ENCODE data around the gene KAZN. TPM values are rescaled to one million over a fixed set of nuclear protein-coding genes. Genes with fewer than 3 reads are reported as not detected.

Gene KAZN
- polyA plus RNA-seq, 3 donors: 35.5 to 42.8 (median 41.2) TPM

DNA sequence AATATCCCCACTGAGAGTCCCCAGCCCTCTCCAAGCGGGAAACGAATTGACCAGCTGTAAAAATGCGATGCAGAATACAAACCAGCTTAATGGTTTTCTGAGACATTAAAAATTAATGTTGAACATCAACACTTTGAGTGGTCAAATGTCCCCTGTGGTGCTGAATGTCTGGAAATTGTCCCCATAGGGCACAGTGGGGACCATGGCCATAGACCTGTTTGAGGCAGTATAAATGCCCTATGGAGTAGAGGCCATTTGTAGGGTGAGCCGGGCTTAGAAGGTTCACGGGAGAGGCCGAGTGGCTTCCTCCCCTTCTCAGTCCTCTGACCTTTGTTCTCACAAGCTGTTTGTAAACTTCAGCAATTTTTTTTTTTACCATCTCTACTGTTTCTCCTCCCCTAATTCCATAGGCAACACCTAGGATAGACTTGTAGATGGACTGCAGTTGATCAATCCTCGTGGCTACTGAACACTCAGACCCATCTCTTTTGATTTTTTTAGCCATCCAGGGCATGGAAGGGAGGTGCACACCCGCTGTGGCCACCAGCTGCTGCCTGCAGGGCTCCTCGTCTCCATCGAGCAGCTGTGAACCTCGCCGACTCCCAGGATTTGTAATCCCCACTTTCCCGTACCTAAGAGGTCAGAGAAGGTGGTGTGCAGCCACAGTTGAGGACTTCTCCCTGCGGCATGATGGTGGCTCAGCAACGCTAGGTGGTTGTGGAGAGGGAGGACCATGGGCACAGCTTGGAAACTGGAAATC, 41.0 kb downstream of the KAZN start:
- no peak for DNase-seq

DNA sequence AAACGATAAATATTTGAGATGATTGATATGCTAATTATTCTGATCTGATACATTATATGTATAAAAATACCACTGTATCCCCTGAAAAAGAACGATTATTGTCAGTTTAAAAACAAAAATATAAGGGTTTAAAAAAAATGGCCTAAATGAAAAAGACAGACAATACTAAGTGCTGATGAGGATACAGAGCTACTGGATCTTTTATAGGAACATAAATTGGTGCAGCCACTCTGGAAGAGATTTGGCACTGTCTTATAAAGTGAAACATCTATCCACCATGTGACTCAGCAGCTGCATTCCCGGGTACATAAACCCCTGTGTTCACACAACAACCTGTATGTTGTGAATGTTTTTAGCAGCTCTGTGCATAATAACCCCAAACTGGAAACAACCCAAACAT, 44.2 kb downstream of the KAZN start:
- no peak for DNase-seq

DNA sequence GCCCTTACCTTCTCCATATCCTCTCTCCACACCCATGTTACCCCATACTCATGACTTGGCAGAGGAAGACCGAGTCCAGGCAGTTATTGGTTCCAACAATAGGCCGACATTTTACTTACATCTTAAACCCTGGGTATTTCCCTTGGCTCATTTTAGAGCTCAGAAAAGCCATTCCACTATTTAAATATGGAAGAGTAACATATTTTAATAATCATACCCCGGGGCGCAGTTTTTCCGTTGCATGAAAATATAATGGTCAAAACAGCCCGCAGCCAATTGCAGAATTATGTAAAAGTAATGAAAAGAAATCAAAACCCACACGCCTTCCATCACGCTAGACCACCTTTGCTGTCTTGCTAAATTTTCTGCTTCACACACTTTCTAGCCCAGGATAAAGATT, 48.5 kb downstream of the KAZN start:
- no peak for DNase-seq

DNA sequence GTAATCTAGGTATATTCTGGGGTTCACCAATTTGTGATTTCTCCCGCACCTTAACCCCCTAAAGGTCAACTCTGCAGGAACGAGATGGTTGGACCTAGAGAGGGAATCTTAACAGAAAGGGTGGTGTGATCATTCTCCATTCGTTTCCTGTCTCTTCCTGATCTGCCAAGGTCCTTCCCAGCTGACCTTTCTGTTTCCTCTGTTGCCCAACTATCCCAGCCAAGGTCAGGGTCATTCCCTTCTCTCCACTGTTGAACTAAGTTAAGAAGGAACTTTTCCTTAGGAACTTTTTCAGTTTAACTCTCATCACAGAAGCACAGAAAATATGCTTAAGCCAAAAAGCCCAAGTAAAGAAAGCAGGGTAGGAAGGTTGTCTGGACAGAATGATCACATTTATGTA, 49.3 kb downstream of the KAZN start:
- no peak for DNase-seq

DNA sequence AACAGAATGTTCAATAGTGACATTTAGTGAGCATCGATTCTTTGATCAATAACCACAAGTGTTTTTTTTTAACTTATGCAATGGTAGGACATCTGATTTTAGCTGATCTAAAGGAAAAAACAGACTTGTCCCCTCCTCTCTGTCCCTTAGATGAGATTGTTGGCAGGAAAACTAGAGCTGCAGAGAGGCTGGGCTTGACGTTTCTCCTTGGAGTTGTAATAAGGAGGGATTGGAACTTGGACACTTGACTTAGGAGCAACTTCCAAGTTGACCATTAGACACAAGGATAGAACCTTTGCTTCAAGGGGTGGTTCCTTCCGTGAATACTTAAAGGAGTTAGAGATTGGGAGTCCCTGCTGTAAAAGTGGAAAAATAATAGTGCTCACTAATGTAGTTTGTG, 49.9 kb downstream of the KAZN start:
- no peak for DNase-seq

DNA sequence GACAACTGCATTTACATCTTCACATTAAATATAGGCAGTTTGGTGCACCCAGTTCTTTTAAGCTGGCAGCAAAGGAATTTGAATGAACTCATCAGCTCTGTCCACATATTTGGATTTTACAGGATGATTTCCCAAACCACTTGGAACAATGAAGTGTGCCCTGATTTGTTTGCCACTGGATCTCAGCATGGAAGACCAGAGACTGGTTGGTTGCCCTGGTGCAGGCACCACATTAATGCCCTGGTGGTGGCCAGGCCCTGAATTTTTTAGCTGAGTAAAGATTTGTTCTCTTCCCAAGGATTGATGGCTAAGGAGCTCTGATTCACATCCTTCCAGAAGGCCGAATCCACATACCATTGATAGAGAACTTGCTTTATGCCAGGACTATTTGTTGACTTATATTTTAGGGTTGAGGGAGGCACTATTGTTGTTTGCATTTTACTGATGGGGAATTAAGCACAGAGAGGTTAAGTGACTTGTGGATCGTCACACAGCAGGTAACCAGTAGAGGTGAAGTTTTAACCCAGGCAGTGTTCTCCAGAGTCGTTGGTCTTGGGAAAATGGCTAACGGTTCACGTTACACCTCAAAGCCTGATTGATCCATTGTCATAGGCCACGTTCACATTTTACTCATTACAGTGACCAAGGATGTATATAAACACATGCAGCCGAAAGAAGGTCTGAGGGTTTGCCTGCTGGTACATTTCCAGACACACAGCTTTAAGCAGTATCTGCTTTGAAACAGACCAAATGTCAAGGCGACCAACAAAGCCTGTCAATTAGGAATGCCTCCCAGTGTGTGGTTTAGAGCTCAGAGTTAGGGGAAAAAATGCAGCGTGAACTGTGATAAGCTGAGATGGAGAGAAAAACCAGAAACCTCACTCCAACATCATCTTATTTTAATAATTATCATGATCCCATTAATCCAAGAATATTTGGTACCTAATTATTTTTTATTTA, 50.7 kb downstream of the KAZN start:
- DNase-seq: no peak

DNA sequence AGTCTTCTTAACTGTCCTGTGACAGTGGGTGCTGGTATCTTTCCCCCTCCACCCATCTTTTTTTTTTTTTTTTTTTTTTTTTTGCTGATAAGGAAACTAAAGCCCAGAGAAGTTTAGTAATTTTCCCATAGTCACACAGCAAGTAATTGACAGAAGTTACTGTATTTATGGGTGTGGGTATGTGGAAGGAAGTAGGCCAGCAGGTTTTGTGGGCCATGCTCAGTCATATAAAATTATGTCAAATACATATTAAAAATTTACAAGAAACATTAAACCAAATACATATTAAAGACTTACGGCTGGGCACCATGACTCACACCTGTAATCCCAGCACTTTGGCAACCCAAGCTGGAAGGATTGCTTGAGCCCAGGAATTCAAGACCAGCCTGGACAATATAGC, 51.5 kb downstream of the KAZN start:
- DNase-seq: no peak

DNA sequence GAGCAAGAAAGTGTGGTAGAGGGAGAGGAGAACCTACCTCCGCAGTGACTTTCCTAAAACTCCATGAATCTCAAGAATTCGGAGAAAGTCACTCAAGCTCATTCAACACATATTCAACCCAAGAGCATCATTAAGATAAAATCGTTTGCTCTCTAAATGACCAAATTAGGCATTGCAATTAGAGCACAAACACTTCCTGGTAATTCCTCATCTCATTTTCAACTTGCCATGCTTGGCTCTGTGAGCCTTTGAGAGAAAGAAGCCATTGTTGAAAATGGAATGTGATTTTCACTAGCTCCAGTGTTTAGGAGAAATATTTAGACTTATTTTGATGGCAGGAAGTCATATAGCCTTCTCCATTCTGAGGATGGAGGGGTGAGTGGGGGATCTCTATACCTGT, 52.5 kb downstream of the KAZN start:
- no peak for DNase-seq

DNA sequence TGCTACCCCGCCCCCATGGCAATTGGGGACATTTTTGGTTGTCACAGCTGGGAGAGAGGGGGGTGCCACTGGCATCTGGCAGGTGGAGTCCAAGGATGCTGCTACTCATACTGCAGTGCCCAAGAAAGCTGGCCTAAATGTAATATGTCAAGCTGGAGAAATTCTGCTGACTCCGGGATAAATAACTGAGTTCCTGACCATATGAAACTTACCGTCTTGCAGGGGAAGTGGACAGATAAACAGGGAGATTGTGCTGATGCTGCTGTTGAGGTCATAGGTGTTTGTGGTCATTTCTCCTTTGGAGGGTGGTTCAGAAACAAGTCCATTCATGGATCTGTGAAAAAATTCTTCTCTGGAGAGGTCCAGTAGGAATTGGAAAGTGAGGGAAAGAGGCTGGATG, 54.4 kb downstream of the KAZN start:
- DNase-seq: no peak

DNA sequence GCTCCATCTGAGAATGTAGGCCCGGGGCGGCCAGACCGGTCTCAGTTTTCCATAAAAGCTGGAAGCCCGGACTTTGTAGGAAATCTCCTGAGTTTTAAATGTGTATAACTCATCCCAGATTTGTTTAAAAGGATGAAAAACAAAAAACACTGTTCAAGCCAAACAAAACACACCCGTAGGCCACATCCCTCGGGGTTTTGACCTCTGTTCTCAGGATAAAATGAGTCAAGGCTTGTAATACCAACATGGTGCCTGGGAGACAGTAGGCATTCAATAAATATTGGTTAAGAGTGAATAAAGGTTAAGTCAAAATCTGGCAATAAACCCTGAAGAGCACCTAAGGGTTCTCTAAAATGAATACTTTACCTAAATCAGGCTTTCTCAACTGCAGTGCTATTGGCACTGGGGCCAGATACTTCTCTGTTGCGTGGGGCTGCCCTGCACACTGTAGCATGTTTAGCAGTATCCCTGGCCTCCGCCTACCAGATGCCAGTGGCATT, 55.0 kb downstream of the KAZN start:
- DNase-seq: no peak

DNA sequence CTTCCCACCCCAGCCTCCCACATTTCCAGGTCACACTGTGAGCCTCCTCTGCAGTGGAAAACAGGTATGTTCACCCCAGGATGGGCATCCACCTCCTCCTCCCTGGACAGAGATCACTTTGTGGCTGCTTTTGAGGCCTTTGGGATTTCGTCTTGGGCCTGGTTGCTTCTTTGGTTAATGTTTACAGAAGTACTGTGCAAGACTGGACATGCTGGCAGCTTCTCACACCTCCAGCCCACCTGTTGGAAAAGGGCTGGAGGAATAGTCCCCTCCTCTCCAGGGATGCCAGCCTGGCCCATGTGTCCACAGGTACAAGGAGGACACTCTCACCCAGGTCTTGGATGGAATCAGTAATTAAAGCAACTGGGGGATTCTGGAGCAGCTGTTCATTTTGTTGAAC, 56.1 kb downstream of the KAZN start:
- no peak for DNase-seq

DNA sequence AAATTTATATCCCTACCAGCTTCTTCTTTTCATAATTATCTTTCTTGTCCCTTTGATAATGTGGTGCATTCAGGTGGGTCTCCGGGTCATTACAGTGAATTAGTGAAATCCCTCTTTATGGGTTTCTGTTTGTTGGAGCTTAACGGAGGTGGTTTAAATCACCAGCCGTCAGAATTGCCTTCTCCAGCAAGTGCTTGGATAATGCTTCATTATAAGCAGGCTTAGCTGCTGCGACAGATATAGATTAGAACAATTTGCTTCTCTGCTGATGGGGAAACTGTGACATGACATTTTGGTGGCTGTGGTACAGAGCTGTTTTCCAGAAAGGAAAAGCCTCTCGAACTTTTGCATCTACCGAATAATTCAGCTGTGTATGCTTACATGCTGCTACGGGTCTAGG, 56.9 kb downstream of the KAZN start:
- no peak for DNase-seq

DNA sequence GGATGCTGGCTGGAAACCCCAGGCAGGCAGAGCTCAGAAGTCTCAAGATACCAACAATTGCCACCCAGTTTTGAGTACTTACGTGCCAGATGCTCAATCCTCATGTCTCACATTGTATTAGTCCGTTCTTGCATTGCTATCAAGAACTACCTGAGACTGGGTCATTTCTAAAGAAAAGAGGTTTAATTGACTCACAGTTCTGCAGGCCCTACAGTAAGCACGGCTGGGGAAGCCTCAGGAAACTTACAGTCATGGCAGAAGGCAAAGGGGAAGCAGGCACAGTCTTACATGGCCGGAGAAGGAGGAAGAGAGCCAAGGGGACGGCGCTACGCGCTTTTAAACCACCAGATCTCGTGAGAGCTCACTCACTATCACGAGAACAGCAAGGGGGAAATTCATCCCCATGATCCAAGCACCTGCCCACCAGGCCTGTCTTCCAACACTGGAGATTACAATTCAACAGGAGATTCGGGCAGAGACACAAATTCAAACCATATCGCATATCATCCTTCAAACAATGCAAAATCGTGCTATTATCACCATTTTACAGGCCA, 58.0 kb downstream of the KAZN start:
- no peak for DNase-seq

DNA sequence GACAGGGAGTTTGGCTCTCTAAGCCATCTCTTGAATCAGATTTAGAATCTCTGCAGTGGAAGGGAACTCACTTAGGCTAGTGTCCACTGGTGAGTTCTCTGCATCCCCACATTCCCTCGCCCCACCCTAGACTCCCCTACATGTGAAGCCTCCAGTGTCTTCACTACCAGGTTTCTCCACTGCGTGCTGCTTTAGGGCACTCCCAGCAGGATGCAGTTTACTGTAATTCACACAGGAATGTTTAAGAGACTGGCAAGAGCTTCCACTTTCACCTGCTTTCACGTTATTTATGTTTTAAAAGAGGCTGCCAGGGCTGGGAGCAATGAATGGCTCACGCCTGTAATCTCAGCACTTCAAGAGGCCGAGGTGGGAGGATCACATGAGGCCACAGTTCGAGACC, 60.2 kb downstream of the KAZN start:
- no peak for DNase-seq

DNA sequence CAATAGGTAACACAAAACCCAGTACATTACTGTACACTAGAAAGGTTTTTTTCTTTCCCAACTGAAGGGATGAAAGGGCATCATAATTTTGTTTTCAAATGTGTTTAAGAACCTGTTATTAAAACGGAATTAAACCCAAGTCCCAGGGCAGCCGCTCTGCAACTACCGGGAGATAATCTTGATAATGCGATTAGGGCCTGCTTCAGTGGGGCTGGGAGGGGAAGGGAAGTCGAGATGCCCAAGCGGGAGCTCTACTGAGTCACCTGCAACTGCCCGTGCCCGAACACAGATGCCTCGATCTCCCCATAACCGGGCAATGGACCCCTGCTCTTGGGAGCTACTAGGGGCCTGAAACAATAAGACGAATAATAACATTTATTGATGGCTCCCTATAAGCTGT, 61.4 kb downstream of the KAZN start:
- DNase-seq: no peak

DNA sequence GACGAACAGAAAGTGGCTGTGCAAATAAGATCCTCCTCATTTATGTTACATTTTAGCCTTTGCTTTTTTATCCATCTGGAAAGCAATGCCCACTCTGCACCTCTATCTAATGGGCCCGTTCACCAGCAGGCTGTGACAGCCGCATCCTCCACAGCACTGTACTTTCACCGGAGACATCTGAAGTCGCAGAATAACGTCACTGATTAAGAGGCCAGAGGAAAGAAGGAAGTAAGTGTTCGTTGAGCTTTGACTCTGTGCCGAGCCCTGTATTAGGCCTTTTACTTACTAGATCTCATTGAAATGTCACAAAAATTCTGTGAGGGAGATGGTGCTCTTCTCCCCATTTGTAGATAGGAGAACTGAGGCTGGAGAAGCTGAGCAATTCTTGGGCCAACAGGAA, 62.3 kb downstream of the KAZN start:
- no peak for DNase-seq

DNA sequence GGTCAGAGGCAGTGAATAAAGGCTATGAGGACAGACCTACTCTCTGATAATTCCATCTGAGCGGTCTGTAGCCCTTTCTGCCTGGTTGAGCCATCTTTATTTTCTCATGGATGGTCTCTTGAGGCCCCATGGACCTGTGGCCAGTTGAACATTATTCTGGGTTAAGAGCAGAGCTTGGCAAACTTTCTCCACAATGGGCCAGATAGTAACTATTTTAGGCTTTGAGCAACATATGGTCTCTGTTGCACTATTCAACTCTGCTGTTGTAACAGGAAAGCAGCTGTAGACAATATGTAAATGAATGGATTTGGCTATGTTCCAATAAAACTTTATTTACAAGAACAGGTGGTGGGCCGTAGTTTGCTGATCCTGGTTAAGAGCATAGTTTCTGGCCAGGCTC, 62.7 kb downstream of the KAZN start:
- peak; percentile 41 for DNase-seq

DNA sequence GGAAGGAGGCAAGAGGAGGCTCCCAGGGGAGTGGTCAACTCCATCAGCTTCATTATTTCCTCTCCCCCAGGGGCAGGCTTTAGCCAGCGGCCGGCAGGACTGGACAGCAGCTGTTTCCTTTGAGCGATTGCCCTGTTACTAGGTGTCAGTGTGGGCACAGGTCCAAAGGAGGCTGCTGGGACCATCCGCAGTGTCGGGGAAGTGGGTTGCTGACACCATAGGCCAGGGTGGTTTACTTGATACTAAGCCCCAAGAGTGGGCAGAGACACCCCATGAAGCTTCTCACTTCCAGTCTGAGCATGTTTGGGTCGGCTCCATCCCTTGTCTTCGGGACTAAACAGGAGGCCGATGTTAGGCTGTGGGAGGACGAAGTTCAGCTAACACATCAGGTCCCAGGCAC, 63.6 kb downstream of the KAZN start:
- no peak for DNase-seq

DNA sequence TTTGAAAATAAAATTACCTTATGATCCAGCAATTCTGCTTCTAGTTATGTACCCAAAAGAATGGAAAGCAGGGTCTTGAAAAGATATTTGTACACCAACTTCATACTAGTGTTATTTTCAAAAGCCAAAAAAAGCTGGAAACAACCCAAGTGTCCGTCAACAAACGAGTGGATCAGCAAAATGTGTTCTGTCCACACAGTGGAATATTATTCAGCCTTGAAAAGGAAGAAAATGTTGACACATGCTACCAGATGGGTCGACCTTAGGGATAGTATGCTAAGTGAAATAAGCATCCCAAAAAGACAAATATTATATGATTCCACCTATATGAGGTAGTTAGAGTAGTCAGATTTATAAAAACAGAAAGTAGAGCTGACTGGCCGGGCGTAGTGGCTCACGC, 65.3 kb downstream of the KAZN start:
- no peak for DNase-seq

DNA sequence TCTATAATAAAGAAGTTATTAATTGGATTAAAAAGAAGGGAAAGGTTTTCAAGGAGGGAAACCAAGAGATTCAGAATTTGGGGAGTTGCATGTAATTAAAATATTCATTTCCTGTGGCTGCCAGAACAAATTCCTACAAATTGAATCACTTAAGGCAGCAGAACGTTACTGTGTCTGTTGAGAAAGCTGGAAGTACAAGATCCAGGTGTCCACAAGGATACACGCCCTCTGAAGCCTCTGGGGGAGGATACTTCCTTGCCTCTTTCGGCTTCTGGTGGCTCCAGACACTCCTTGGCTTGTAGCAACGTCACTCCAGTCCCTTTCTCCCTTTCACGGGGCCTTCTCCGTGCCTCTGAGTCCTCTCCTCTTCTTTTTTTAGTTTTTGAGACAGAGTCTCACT, 67.9 kb downstream of the KAZN start:
- no peak for DNase-seq

DNA sequence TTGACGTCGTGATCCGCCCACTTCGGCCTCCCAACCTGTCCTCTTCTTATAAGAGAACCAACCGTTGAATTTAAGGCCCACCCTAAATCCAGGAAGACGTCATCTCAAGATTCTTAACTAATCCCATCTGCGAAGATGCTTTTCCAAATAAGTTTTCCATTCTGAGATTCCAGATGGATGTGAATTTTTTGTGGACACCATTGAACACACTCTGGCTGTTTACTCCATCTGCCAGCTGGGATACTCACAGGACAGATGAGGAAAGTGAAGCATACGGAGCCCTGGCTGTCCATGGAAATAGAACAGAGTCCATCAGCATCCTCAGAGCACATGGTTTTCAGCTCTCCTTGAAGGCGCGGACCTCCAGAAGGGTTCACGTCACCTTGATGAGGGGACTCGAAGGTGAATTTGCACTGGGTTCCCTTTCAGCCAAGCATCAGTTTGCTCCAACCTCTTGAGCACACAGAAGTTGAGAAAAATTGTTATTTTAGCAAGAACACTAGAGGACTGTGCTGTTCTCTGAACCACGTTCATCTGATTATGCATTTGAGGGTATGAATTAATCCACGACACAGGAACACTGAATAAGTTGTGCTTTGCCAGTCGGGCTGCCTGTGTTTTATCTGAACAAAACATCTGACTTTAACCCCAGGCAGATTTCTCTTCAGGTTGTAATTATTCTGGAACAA, 68.6 kb downstream of the KAZN start:
- no peak for DNase-seq

DNA sequence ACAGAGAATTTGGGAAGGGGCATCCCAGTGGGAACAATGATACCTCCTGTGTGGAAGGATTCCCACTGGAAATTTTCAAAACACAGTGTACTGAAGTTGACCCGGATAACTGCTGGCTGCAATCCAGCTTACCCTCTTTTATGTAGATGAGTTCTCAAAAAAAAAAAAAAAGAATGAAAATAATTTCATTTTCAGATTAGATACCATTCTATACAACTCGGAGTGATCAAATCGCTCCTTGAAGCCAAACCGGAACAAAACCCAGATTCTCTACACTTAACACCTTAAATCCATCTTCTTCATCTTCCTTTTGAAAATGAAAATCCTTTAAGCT, 69.1 kb downstream of the KAZN start:
- DNase-seq: no peak

Measured in renal pelvis (tissue), 4 donors.